SK-N-MC (cell line): ENCODE data around the gene ATAD2B.

Experiments
- DNase-seq: peaks from one replicate; pipeline ENCODE4 v3.0.0-alpha.2; 2011; ENCODE audit warnings: low read depth, low spot score
- H3K27ac ChIP-seq: fragments of 200-600 bp; sonication (generic); 2 replicates; pipeline ENCODE4 v1.5.1; 2016; ENCODE audit warnings: mixed run types
- H3K36me3 ChIP-seq: fragments of 200-600 bp; sonication (generic); 2 replicates; pipeline ENCODE4 v1.6.1; 2017; ENCODE audit warnings: antibody characterized with exemption, low read length, mixed read lengths; ENCODE audit not compliant: insufficient read depth
- H3K4me3 ChIP-seq: fragments of 200-600 bp; sonication (generic); 2 replicates; pipeline ENCODE4 v1.5.1; 2016
- H3K9ac ChIP-seq: fragments of 200-600 bp; sonication (generic); 2 replicates; pipeline ENCODE4 v1.8.0; 2017; ENCODE audit warnings: mixed run types, mixed read lengths; ENCODE audit not compliant: insufficient read length
- H3K9me3 ChIP-seq: fragments of 200-600 bp; sonication (generic); 2 replicates; pipeline ENCODE4 v1.6.1; 2017; ENCODE audit warnings: low read depth, mild to moderate bottlenecking, antibody characterized with exemption, low read length, moderate library complexity, mixed read lengths
- EZH2 ChIP-seq: fragments of 200-600 bp; sonication (generic); IDR thresholded peaks from one replicate; pipeline ENCODE4 v1.6.1; 2017; ENCODE audit warnings: antibody characterized with exemption
- FOXP2 ChIP-seq: optimal IDR thresholded peaks from 2 replicates; pipeline ENCODE3; 2011; ENCODE audit warnings: mild to moderate bottlenecking, moderate library complexity; ENCODE audit not compliant: insufficient read depth; ENCODE audit errors: extremely low read length, control extremely low read depth
- POLR2AphosphoS5 ChIP-seq: IDR thresholded peaks from 2 replicates; pipeline ENCODE4 v1.6.1; 2012; ENCODE audit warnings: mild to moderate bottlenecking, low read depth, low read length, borderline replicate concordance

ATAD2B gene

DNA sequence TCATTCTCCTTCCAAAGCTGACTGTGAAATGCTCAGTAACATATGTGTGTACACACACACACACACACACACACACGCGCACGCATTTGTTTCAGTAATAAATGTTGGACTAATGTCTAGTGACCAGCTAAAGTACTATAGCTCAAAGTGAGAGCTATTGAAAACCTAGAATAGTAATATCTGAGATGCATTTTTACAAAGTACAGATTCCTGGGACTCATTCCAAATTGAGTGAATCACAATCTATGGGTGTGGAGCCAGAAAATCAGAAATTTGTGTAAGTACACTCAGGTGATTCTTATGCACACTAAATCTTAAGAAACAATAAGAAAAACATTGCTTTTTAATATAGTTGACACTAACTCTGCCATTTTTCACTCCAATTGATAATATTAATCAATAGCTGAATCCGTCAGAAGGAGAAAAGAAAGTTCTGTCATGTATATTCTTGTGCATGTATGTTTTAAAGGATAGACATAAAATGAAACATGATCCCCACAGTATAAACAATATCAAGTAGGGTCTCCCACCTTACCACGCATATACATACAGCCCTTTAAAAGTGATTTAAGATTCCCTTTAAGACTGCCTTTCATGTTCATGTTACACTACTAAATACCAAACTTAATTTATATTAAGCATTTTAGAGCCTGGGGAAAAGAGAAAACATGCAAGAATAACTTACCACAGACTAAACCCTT lies 123.5 kb downstream of the ATAD2B start:
- Histone ChIP-seq H3K9me3 (no peaks in the 10 kb centered on the region), H3K9ac (no peak overlapping the region), H3K4me3 (no peak overlapping the region), H3K36me3 (no peaks in the 10 kb centered on the region), H3K27ac (no peak overlapping the region)
- TF ChIP-seq EZH2 (no peak), FOXP2 (no peak)
- no peak for DNase-seq

DNA sequence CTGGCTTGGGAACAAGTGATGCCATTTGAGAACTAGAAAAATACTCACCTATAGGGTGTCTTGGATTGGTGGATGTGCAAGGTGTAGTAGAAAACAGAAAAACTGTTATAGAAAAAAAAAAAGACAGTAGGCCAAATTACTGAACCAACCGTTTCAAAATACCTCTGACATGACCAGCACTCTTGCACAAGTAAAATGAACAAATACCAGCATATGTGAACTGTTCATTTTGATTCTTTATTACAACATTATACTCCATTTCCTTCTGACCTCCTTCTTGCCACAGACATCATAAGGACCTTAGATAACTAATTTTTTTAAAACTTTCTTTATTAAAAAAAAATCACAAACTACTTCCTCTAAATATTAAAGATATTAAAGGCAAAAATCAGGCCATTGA lies 125.5 kb downstream of the ATAD2B start:
- DNase-seq, result no peak
- H3K27ac ChIP-seq, result no peak overlapping the region

DNA sequence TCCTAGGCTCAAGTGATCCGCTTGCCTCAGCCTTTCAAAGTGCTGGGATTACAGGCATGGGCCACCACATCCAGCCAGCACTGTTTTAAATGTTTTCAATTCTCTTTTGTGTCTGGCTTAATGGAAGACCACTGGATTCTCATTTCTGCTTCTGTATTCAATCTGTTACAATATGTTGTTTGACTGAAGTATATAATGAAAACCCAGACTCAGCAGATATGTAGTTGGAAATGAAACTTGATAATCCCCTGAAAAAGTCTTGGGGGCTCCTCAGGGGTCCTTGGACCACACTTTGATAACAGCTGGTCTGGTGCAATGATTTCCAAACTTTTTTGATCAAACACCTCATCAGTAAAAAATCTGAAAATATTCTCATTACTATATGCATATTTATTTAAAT lies 132.7 kb downstream of the ATAD2B start:
- H3K9me3 ChIP-seq, result no peaks in the 10 kb centered on the region
- no peak overlapping the region for H3K4me3 ChIP-seq
- no peak overlapping the region for H3K27ac ChIP-seq
- no peaks in the 10 kb centered on the region; the same call in 1 of the 2 replicates for H3K36me3 ChIP-seq
- TF ChIP-seq POLR2AphosphoS5, result no peak
- TF ChIP-seq EZH2, result no peak
- TF ChIP-seq FOXP2, result no peak
- H3K9ac ChIP-seq, result no peak overlapping the region
- no peak for DNase-seq

More for the DNA sequence above, 125.5 kb downstream of the ATAD2B start:
- Histone ChIP-seq H3K4me3 (no peak overlapping the region), H3K36me3 (no peaks in the 10 kb centered on the region), H3K9me3 (no peaks in the 10 kb centered on the region), H3K9ac (no peak overlapping the region)
- TF ChIP-seq FOXP2, result no peak
- TF ChIP-seq EZH2, result no peak
- no peak for TF ChIP-seq POLR2AphosphoS5

DNA sequence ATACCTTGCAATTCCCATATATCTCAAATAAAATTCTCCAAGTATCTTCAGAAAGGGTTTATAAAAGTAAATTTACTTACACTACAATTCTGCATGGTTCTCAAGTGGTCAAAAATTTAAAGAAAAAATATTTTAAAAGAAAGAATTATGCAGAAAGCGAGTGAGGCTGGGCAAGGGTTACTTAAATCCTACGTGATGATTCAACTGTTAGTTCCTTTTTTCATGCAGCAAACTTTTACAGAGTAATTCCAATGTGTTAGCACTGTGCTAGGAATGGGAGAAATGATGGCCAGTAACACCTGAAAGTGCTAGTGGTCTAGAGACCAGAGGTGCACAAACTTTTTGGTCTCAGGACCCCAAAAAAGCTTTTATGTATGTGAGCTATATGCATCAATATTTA lies 133.4 kb downstream of the ATAD2B start:
- no peaks in the 10 kb centered on the region for H3K9me3 ChIP-seq
- H3K36me3 ChIP-seq, result no peaks in the 10 kb centered on the region; the same call in 1 of the 2 replicates
- TF ChIP-seq FOXP2 (no peak), EZH2 (no peak), POLR2AphosphoS5 (no peak)
- H3K27ac ChIP-seq, result no peak overlapping the region
- H3K4me3 ChIP-seq, result no peak overlapping the region
- DNase-seq, result no peak
- no peak overlapping the region for H3K9ac ChIP-seq

DNA sequence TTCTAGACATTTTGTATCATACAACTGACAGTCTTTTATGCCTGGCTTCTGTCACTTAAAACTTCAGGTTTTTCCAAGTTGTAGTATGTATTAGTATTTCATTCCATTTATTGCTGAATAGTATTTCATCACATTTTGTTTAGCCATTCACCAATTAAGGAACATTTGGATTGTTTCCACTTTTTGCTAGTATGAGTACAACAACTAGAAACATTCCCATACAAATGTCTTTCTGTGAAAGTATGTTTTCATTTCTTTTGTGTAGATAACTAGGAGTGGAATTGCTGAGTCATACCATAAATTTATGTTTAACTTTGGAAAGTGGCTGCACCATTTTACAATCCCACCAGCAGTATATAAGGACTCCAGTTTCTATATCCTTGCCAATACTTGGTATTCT lies 135.9 kb downstream of the ATAD2B start:
- Histone ChIP-seq H3K4me3 (no peak overlapping the region), H3K27ac (peak overlapping the region; percentile 37; the same call in 1 of the 2 replicates), H3K9me3 (no peaks in the 10 kb centered on the region), H3K9ac (no peak overlapping the region), H3K36me3 (no peaks in the 10 kb centered on the region; the same call in none of the 2 replicates)
- no peak for DNase-seq
- TF ChIP-seq POLR2AphosphoS5 (no peak), FOXP2 (no peak), EZH2 (no peak)

DNA sequence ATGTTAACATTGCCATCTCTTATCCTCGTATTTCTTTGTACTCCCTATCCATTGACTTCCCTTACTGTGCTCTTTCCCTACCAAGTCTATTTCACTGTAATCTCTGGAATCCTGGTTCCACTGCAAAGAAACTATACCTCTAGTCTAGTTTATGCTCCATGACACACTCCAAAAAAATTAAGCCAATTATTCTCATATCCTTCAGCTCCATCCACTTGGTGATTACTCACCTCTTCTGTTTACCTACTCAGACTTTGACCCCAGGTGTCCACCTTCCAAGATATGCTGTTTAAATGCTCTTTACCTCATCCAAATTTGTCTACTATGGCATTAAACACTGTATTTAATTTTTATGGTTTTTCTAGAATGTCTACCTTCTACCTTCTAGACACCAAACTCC lies 137.9 kb downstream of the ATAD2B start:
- H3K36me3 ChIP-seq, result no peaks in the 10 kb centered on the region; the same call in none of the 2 replicates
- TF ChIP-seq FOXP2 (no peak), EZH2 (no peak), POLR2AphosphoS5 (no peak)
- H3K27ac ChIP-seq, result no peak overlapping the region
- H3K9ac ChIP-seq, result no peak overlapping the region
- H3K4me3 ChIP-seq, result no peak overlapping the region
- no peaks in the 10 kb centered on the region for H3K9me3 ChIP-seq
- no peak for DNase-seq

DNA sequence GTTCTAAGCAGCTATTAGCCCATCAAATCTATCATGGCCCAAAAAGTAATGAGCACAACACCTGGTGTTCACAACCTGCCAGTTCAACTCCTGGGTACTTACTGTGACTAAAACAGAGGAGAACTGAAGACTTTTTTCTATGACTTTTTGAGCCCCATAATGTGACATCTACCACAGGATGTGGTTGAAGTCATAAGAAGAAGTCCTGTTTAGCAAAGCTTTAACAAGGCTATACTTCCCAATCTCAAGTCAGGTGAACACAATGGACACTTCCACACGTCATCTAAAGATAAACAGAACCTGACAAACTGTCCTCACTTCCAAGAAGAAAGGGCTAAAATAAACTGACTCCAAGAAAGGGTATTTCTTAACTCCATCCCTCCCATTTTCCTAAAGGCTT lies 138.8 kb downstream of the ATAD2B start:
- H3K9me3 ChIP-seq, result no peaks in the 10 kb centered on the region
- no peak for TF ChIP-seq EZH2
- TF ChIP-seq POLR2AphosphoS5, result no peak
- TF ChIP-seq FOXP2, result no peak
- no peak for DNase-seq

DNA sequence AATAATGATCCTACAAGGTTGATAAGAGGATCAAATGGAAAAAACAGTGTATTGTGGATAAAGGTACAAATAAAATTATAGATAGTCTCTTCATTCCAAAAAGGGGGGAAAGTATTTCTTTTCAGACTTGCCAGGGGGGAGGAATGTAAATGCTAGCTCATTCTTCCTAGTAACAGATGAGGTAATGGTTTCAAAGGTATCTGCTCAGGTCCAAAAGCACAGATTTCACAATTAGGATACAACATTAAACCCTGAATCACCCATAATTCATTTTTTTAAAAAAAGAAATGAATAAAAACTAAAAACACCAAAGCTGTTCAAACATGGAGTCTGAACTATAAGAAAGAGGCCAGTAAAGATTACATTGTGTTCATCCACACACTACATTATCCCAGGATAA lies 142.0 kb downstream of the ATAD2B start:
- Histone ChIP-seq H3K9ac (no peak overlapping the region), H3K36me3 (no peaks in the 10 kb centered on the region; the same call in none of the 2 replicates), H3K4me3 (no peak overlapping the region), H3K27ac (no peak overlapping the region), H3K9me3 (no peaks in the 10 kb centered on the region)
- TF ChIP-seq POLR2AphosphoS5 (no peak), EZH2 (no peak), FOXP2 (no peak)
- no peak for DNase-seq

More for the DNA sequence above, 138.8 kb downstream of the ATAD2B start:
- H3K4me3 ChIP-seq, result no peak overlapping the region
- no peak overlapping the region for H3K9ac ChIP-seq
- H3K27ac ChIP-seq, result no peak overlapping the region
- no peaks in the 10 kb centered on the region; the same call in none of the 2 replicates for H3K36me3 ChIP-seq
